GM12878 (cell line): Measurements from ENCODE around the gene MAPK1IP1L. TPM values are rescaled to one million over a fixed set of nuclear protein-coding genes. Genes with fewer than 3 reads are reported as not detected.
A peak's percentile ranks its signal among the peaks of the same experiment; 100 is the strongest.

ENCODE experiments used
- ASH2L ChIP-seq: fragments of 300-600, 200-600 bp; sonication (generic); IDR thresholded peaks from 2 replicates; pipeline ENCODE4 v1.6.1; 2017; ENCODE audit warnings: low read depth, mild to moderate bottlenecking, borderline replicate concordance
- BCLAF1 ChIP-seq: fragments of 450-650 bp; IDR thresholded peaks from 2 replicates; pipeline ENCODE4 v1.6.1; 2017; ENCODE audit warnings: antibody characterized with exemption, mild to moderate bottlenecking, moderate library complexity
- CHD1 ChIP-seq: IDR thresholded peaks from 2 replicates; pipeline ENCODE4 v1.6.1; 2012; ENCODE audit warnings: low read depth, low read length, improper control_type of control experiment
- CHD4 ChIP-seq: fragments of 200-600 bp; sonication (generic); IDR thresholded peaks from 2 replicates; pipeline ENCODE4 v1.6.1; 2016; ENCODE audit warnings: mild to moderate bottlenecking
- HSF1 ChIP-seq: fragments of 150-350 bp; IDR thresholded peaks from 2 replicates; pipeline ENCODE4 v1.6.1; 2014; ENCODE audit warnings: mild to moderate bottlenecking, low read depth, low read length
- IKZF2 ChIP-seq, 2 experiments: fragments of 450-650 bp; IDR thresholded peaks; 2 replicates each; pipeline ENCODE4 v1.6.1; 2017; ENCODE audit warnings: mild to moderate bottlenecking in 2 of 2, moderate library complexity in 2 of 2
- IRF5 ChIP-seq: fragments of 450-650 bp; IDR thresholded peaks from 2 replicates; pipeline ENCODE4 v1.6.1; 2017; ENCODE audit warnings: borderline replicate concordance
- MLLT1 ChIP-seq: fragments of 450-650 bp; IDR thresholded peaks from 2 replicates; pipeline ENCODE4 v1.6.1; 2016; ENCODE audit warnings: mild to moderate bottlenecking
- MTA2 ChIP-seq: fragments of 450-650 bp; IDR thresholded peaks from 2 replicates; pipeline ENCODE4 v1.6.1; 2016; ENCODE audit warnings: low read depth, mild to moderate bottlenecking, moderate library complexity
- NFXL1 ChIP-seq: fragments of 450-650 bp; IDR thresholded peaks from 2 replicates; pipeline ENCODE4 v1.6.1; 2017; ENCODE audit warnings: antibody characterized with exemption, mild to moderate bottlenecking, borderline replicate concordance
- NFYB ChIP-seq: IDR thresholded peaks from 2 replicates; pipeline ENCODE4 v1.6.1; 2011; ENCODE audit warnings: low read depth, mild to moderate bottlenecking, low read length, improper control_type of control experiment, moderate library complexity; ENCODE audit not compliant: insufficient read depth
- NR2C1 ChIP-seq: fragments of 450-650 bp; IDR thresholded peaks from 2 replicates; pipeline ENCODE4 v1.6.1; 2017; ENCODE audit warnings: antibody characterized with exemption, mild to moderate bottlenecking, moderate library complexity
- PML ChIP-seq: IDR thresholded peaks from 2 replicates; pipeline ENCODE4 v1.6.1; 2012; ENCODE audit warnings: low read length, inconsistent platforms
- POLR2A ChIP-seq: IDR thresholded peaks from 2 replicates; pipeline ENCODE4 v1.6.1; 2011; ENCODE audit warnings: low read depth, mild to moderate bottlenecking, low read length
- REST ChIP-seq: IDR thresholded peaks from 2 replicates; pipeline ENCODE4 v1.6.1; 2012; ENCODE audit warnings: mild to moderate bottlenecking, low read depth, low read length
- SMARCA5 ChIP-seq: fragments of 450-650 bp; IDR thresholded peaks from 2 replicates; pipeline ENCODE4 v1.6.1; 2017; ENCODE audit warnings: mild to moderate bottlenecking
- SREBF1 ChIP-seq: IDR thresholded peaks from 2 replicates; pipeline ENCODE4 v1.6.1; 2012; ENCODE audit warnings: mild to moderate bottlenecking, low read length
- SUPT20H ChIP-seq: IDR thresholded peaks from 2 replicates; pipeline ENCODE4 v1.6.1; 2011; ENCODE audit warnings: low read depth, mild to moderate bottlenecking, low read length, moderate library complexity, borderline replicate concordance; ENCODE audit not compliant: control insufficient read depth
- ZBED1 ChIP-seq: IDR thresholded peaks from 2 replicates; pipeline ENCODE4 v1.6.1; 2016; ENCODE audit warnings: borderline replicate concordance
- ZSCAN29 ChIP-seq: fragments of 450-650 bp; IDR thresholded peaks from 2 replicates; pipeline ENCODE4 v1.6.1; 2017; ENCODE audit warnings: mild to moderate bottlenecking, moderate library complexity
- polyA plus RNA-seq, 11 experiments: library from polyadenylated mRNA; depleted of rRNA in 4 of 11; unstranded in 6 of 11; stranded (reverse) in 5 of 11; fragments of >200 nt; fragmentation: Nextera tagmentation in 4 of 11; fragmentation: Illumina TruSeq in 1 of 11; extraction: Ambion mirVana in 4 of 11; extraction: Trizol in 1 of 11; gene quantifications; 1 replicate in 1 of 11; 2 replicates in 10 of 11; pipeline versions ENCODE4 v1.2.1 to v1.2.3, GENCODE V29; 2011 to 2016; ENCODE audit warnings: inconsistent platforms in 2 of 11, missing spikeins in 2 of 11, low read depth in 1 of 11
- total RNA-seq, 4 experiments: library from RNA; depleted of rRNA in 3 of 4; stranded (reverse); fragments of >200 nt in 3 of 4; fragmentation: Illumina TruSeq in 1 of 4; extraction: Trizol in 1 of 4; gene quantifications; 2 replicates each; pipeline versions ENCODE4 v1.2.1 to v1.2.3, GENCODE V29; 2013 to 2021

The MAPK1IP1L gene
- total and polyA plus RNA-seq, 10 of the 15 experiments (the other 5 are each of a cell fraction or from before 2014, with no cell fraction given), result 44.6 to 117 (median 73.0) TPM

- TF ChIP-seq REST (0 out of 2 replicates have a peak, but pooled peaks have one; percentile 13), NFYB (peak; percentile 75; the same call in 1 of the 2 replicates), CHD4 (no peak), ZSCAN29 (no peak), HSF1 (no peak), CHD1 (no peak), PML (peak; percentile 92), SUPT20H (no peak), SMARCA5 (peak; percentile 81), NR2C1 (no peak; the same call in 1 of the 2 replicates), IKZF2 (IDR thresholded peaks at IDR 0.05) (peak; percentile 84 to 85), POLR2A (peak; percentile 96), MLLT1 (peak; percentile 82), BCLAF1 (no peak), ZBED1 (0 out of 2 replicates have a peak, but pooled peaks have one; percentile 17), ASH2L (no peak), SREBF1 (no peak), MTA2 (peak; percentile 45), NFXL1 (no peak), IRF5 (no peak)
These were observed 24.5 kb upstream of the MAPK1IP1L start, which contains the start of the genes SOCS4 and WDHD1 (continued) for GRCh38 chr14:55026793-55027561.
